Coronary artery (tissue), 2 donors: ENCODE results near the gene ZNF839.
"Not testable (repeated sequence)": the region's sequence is repeated elsewhere in the genome, so short reads cannot be mapped to it uniquely, and the experiment has no call there.

Experiments
- DNase-seq: peaks from one replicate; pipeline ENCODE4 v3.0.0-alpha.2; 2017; ENCODE audit warnings: low spot score
- H3K27ac ChIP-seq, 2 donors: fragments of 200-600 bp; sonication (generic); one replicate each; pipeline ENCODE4 v1.5.1; 2016 to 2019
- H3K4me3 ChIP-seq: fragments of 200-600 bp; sonication (generic); 2 replicates; pipeline ENCODE4 v1.5.1; 2016; ENCODE audit warnings: mild to moderate bottlenecking, moderate library complexity
- TF ChIP-seq, protein P1 (sequence below): fragments of 200-600 bp; sonication (generic); IDR thresholded peaks from one replicate; pipeline ENCODE4 v1.5.1; 2019; ENCODE audit warnings: antibody characterized with exemption

The ZNF839 gene

DNA sequence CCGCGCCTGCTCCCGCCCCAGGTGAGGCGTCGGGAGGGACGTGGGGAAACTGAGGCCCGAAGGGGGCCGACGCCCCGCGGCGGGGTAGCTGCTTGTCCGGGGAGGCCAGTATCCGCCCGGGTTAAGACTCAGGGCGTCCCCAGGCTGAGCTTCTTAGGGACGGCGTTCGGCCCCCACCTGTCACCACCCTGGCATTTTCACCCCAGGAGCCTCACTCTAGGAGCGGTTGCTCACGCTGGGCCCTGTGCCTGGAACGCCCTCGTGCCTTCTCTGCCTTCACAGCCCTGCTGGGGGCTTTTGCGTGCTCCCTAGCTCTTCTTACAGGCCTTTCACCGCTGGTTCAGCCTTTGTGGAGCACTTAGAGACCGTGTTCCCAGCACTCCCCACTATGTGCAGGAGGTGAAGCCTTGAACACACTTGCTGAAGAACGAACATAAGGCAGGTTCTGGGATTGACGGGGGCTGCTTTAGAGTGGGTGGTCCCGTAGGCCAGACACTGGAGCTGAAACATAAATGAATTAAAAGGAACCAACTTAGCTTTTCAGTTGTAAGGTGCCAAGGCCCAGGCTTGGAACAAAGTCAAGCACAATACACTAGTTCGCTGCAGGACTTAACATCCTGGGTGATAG is 601 bp downstream of the ZNF839 start:
- peak; percentile 81 for DNase-seq
- Histone ChIP-seq H3K4me3 (peak overlapping the region; percentile 90), H3K27ac (peak overlapping the region; percentile 94 to 96)
- TF ChIP-seq, protein P1, sequence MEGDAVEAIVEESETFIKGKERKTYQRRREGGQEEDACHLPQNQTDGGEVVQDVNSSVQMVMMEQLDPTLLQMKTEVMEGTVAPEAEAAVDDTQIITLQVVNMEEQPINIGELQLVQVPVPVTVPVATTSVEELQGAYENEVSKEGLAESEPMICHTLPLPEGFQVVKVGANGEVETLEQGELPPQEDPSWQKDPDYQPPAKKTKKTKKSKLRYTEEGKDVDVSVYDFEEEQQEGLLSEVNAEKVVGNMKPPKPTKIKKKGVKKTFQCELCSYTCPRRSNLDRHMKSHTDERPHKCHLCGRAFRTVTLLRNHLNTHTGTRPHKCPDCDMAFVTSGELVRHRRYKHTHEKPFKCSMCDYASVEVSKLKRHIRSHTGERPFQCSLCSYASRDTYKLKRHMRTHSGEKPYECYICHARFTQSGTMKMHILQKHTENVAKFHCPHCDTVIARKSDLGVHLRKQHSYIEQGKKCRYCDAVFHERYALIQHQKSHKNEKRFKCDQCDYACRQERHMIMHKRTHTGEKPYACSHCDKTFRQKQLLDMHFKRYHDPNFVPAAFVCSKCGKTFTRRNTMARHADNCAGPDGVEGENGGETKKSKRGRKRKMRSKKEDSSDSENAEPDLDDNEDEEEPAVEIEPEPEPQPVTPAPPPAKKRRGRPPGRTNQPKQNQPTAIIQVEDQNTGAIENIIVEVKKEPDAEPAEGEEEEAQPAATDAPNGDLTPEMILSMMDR = no peak

GRCh38 chr14:102320671-102321455 is 1.3 kb downstream of the ZNF839 start:
- TF ChIP-seq, protein P1 = no peak
- Histone ChIP-seq H3K4me3 (peak overlapping the region; percentile 90), H3K27ac (peak overlapping the region; percentile 94 to 96)
- DNase-seq = no peak

DNA sequence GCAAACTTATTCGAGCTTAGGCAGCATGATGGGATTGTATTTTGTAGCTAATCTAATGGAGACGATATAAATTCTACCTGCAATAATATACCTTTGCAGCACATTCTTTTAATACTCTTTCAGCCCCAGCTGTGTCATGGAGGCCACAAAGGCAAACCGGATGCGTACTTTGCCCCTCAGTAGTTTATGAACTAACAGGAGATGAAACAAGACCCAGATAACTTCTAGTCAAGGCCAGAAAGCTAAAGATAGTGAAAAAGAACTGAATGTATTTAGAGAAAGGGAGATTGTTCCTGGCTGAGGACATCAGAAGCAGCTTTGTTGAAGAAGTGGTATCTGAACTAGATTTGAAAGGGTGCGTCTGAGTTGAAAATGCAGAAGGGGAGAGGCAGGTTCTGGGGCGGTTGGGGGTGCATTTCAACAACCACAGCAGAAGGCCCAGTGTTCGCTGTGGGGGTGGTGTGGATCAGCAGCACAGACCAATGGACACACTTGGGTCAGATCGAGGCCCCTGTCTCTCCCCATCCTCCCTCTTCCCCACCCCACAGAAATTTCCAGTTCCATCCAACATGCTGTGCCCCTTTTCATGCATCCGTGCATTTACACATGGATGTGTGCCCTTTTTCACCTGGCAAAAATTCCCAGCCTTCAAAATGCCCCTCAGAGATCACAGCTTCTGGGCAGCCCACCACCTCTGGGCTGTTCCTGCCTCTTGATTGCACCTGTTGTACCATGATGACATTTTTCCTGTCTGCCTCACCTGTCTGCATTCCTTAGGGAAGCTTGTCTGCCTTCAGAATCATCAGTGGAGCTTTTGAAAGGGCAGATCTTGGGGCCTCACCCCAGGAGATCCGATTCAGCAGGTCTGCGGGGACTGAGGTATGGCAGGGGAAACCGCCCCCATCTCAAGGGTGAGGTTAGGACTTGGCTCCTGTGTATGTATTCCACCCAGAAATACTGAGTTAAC is 2.2 kb downstream of the ZNF839 start:
- Histone ChIP-seq H3K27ac (no peak overlapping the region), H3K4me3 (no peak overlapping the region)
- DNase-seq = no peak
- TF ChIP-seq, protein P1 = no peak

GRCh38 chr14:102323102-102323501 is 3.6 kb downstream of the ZNF839 start:
- Histone ChIP-seq H3K4me3 (no peak overlapping the region), H3K27ac (peak overlapping the region; percentile 39 to 62)
- peak; percentile 79 for DNase-seq
- TF ChIP-seq, protein P1 = peak; percentile 20

- H3K4me3 ChIP-seq = no peak overlapping the region
- no peak for DNase-seq
- TF ChIP-seq, protein P1 = no peak
- no peak overlapping the region for H3K27ac ChIP-seq
Observed at GRCh38 chr14:102325791-102326345, 6.3 kb downstream of the ZNF839 start.

DNA sequence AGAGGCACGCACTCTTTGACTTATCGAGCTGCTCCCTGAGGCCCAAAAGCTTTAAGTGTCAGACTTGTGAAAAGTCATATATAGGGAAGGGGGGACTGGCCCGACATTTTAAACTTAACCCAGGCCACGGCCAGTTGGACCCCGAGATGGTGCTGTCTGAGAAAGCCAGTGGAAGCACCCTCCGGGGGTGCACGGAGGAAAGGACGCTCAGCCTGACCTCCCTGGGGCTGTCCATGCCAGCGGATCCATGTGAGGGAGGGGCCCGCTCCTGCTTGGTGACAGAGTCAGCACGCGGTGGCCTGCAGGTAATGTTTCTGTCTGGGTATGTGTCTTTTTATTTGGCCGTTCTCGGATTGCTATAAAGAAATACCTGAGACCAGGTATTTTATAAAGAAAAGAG is 7.0 kb downstream of the ZNF839 start:
- Histone ChIP-seq H3K27ac (no peak overlapping the region), H3K4me3 (no peak overlapping the region)
- TF ChIP-seq, protein P1 = no peak
- DNase-seq = no peak

DNA sequence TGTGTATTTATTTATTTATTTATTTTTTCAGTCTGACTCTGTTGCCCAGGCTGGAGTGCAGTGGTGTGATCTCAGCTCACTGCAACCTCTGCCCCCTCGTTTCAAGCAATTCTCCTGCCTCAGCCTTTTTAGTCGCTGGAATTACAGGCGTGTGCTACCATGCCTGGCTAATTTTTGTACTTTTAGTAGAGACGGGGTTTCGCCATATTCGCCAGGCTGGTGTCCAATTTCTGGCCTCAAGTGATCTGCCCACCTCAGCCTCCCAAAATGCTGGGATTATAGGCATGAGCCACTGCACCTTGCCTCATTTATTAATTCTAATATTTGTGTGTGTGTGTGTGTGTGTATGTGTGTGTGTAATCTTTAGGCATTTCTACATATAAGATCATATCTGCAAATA is 9.8 kb downstream of the ZNF839 start:
- not testable (repeated sequence) for H3K27ac ChIP-seq, DNase-seq, H3K4me3 ChIP-seq
